Measurements from ENCODE around the gene NR2E1. TPM values are rescaled to one million over a fixed set of nuclear protein-coding genes. Genes with fewer than 3 reads are reported as not detected.

NR2E1 gene
- total and polyA plus RNA-seq, 2 experiments from 2014 or later = not detected

- TF ChIP-seq REST (IDR thresholded peaks at IDR 0.05; ENCODE audit: unreplicated experiment) (no peak), POLR2AphosphoS5 (IDR thresholded peaks at IDR 0.05; ENCODE audit: low read depth) (no peak), ETS1 (IDR thresholded peaks at IDR 0.05) (no peak), JUNB (IDR thresholded peaks at IDR 0.05; ENCODE audit: unreplicated experiment) (no peak), STAT1 (IDR thresholded peaks at IDR 0.05; ENCODE audit: unreplicated experiment) (no peak), EZH2 (IDR thresholded peaks at IDR 0.05; ENCODE audit: low read depth, unreplicated experiment) (no peak), NANOG (IDR thresholded peaks at IDR 0.05; ENCODE audit: borderline replicate concordance) (no peak), EZH2phosphoT487 (IDR thresholded peaks at IDR 0.05; ENCODE audit: unreplicated experiment) (no peak), ZNF114 (CRISPR knock-in tag; IDR thresholded peaks at IDR 0.05) (no peak)
Observed at GRCh38 chr6:108193835-108194234, 28.0 kb downstream of the NR2E1 start (continued).

GRCh38 chr6:108194503-108194902 is 28.7 kb downstream of the NR2E1 start:
- H2AFZ ChIP-seq = no peak overlapping the region; the same call in 1 of the 2 replicates
- no peak for TF ChIP-seq CTCF (conservative IDR thresholded peaks at IDR 0.05; ENCODE audit: low read depth in 2 of 2)
- no peak for TF ChIP-seq EZH2phosphoT487 (IDR thresholded peaks at IDR 0.05; ENCODE audit: unreplicated experiment)
- no peak for TF ChIP-seq REST (IDR thresholded peaks at IDR 0.05; ENCODE audit: unreplicated experiment)
- TF ChIP-seq EZH2 (IDR thresholded peaks at IDR 0.05; ENCODE audit: low read depth, unreplicated experiment) = no peak
- TF ChIP-seq ZNF331 (CRISPR knock-in tag; IDR thresholded peaks at IDR 0.05; ENCODE audit: low read depth) = no peak
- no peak for TF ChIP-seq POLR2AphosphoS5 (IDR thresholded peaks at IDR 0.05; ENCODE audit: low read depth)
- TF ChIP-seq NANOG (IDR thresholded peaks at IDR 0.05; ENCODE audit: borderline replicate concordance) = no peak
- no peak for TF ChIP-seq STAT1 (IDR thresholded peaks at IDR 0.05; ENCODE audit: unreplicated experiment)
- TF ChIP-seq ETS1 (IDR thresholded peaks at IDR 0.05) = no peak
- TF ChIP-seq CREB1 (CRISPR knock-in tag; IDR thresholded peaks at IDR 0.05; ENCODE audit: low read depth) = no peak
- TF ChIP-seq JUNB (IDR thresholded peaks at IDR 0.05; ENCODE audit: unreplicated experiment) = no peak
- TF ChIP-seq ZNF114 (CRISPR knock-in tag; IDR thresholded peaks at IDR 0.05) = no peak

More at GRCh38 chr6:108194503-108194902, 28.7 kb downstream of the NR2E1 start:
- no peaks in the 10 kb centered on the region for H3F3A ChIP-seq (replicated peaks; ENCODE audit: low read depth)
- Mint-ChIP-seq H3K36me3 (ENCODE audit: low read depth) (peaks cover 2% of the 10 kb centered on the region; the same call in 1 of the 3 replicates), H3K4me3 (no peak overlapping the region), H3K9me3 (no peaks in the 10 kb centered on the region), H3K4me1 (no peaks in the 10 kb centered on the region), H3K27me3 (ENCODE audit: insufficient read depth, low read depth, poor library complexity) (peaks cover 2% of the 10 kb centered on the region), H3K27ac (no peak overlapping the region)
- DNase-seq (ENCODE audit: low spot score) (no peak), ATAC-seq (no peak)
- H3K27ac ChIP-seq (ENCODE audit: low read depth) = no peak overlapping the region
- H4K20me1 ChIP-seq (replicated peaks; ENCODE audit: insufficient read depth) = no peaks in the 10 kb centered on the region
- no peaks in the 10 kb centered on the region for H3K9me2 ChIP-seq (ENCODE audit: insufficient read depth)
- H3K4me2 ChIP-seq = no peak overlapping the region
- H3K4me1 ChIP-seq (ENCODE audit: insufficient read depth) = no peaks in the 10 kb centered on the region
- H3K4me3 ChIP-seq = no peak overlapping the region
- no peaks in the 10 kb centered on the region for H3K27me3 ChIP-seq (ENCODE audit: insufficient read depth)
- no peaks in the 10 kb centered on the region for H3K36me3 ChIP-seq (ENCODE audit: insufficient read depth)
- H3K79me2 ChIP-seq (replicated peaks; ENCODE audit: insufficient read depth) = no peaks in the 10 kb centered on the region
